ENCODE results near the gene PLAC9. TPM values are rescaled to one million over a fixed set of nuclear protein-coding genes. Genes with fewer than 3 reads are reported as not detected.
A peak's percentile ranks its signal among the peaks of the same experiment; 100 is the strongest.

Gene PLAC9
- total and polyA plus RNA-seq, 2 experiments from 2014 or later = 1.9 TPM; not detected in 1

GRCh38 chr10:80168162-80168511, 35.6 kb downstream of the PLAC9 start:
- no peaks in the 10 kb centered on the region for H3K36me3 ChIP-seq

GRCh38 chr10:80168679-80169380, 36.3 kb downstream of the PLAC9 start:
- DNase-seq (ENCODE audit: low read depth in 1 of 2, low spot score in 1 of 2) = no peak
- Histone ChIP-seq H3K4me1 (ENCODE audit: low read depth) (peaks cover 12% of the 10 kb centered on the region), H3K36me3 (no peaks in the 10 kb centered on the region), H3K4me3 (no peak overlapping the region), H3K9me3 (ENCODE audit: low read depth) (no peaks in the 10 kb centered on the region), H3K27ac (no peak overlapping the region), H3K27me3 (no peaks in the 10 kb centered on the region)
- peak; percentile 34 for TF ChIP-seq CTCF (IDR thresholded peaks at IDR 0.05; ENCODE audit: low read depth, low read length)

More at GRCh38 chr10:80168162-80168511, 35.6 kb downstream of the PLAC9 start:
- Histone ChIP-seq H3K9me3 (ENCODE audit: low read depth) (no peaks in the 10 kb centered on the region), H3K27ac (peak overlapping the region; percentile 39), H3K27me3 (no peaks in the 10 kb centered on the region), H3K4me1 (ENCODE audit: low read depth) (peaks cover 12% of the 10 kb centered on the region), H3K4me3 (no peak overlapping the region)
- DNase-seq (ENCODE audit: low read depth in 1 of 2, low spot score in 1 of 2) = no peak
- no peak for TF ChIP-seq CTCF (IDR thresholded peaks at IDR 0.05; ENCODE audit: low read depth, low read length)

- Histone ChIP-seq H3K4me1 (ENCODE audit: low read depth) (peaks cover 10% of the 10 kb centered on the region), H3K27ac (no peak overlapping the region), H3K4me3 (no peak overlapping the region), H3K27me3 (no peaks in the 10 kb centered on the region), H3K36me3 (no peaks in the 10 kb centered on the region), H3K9me3 (ENCODE audit: low read depth) (no peaks in the 10 kb centered on the region)
- no peak for TF ChIP-seq CTCF (IDR thresholded peaks at IDR 0.05; ENCODE audit: low read depth, low read length)
- DNase-seq (ENCODE audit: low read depth in 1 of 2, low spot score in 1 of 2) = no peak
These were observed 37.5 kb downstream of the PLAC9 start for GRCh38 chr10:80170026-80170425.

GRCh38 chr10:80170641-80171040, 38.1 kb downstream of the PLAC9 start:
- no peak overlapping the region for H3K27ac ChIP-seq
- no peaks in the 10 kb centered on the region for H3K9me3 ChIP-seq (ENCODE audit: low read depth)
- H3K27me3 ChIP-seq = no peaks in the 10 kb centered on the region
- no peak for TF ChIP-seq CTCF (IDR thresholded peaks at IDR 0.05; ENCODE audit: low read depth, low read length)
- H3K4me1 ChIP-seq (ENCODE audit: low read depth) = peaks cover 8% of the 10 kb centered on the region
- H3K4me3 ChIP-seq = no peak overlapping the region
- H3K36me3 ChIP-seq = no peaks in the 10 kb centered on the region
- DNase-seq (ENCODE audit: low read depth in 1 of 2, low spot score in 1 of 2) = no peak

GRCh38 chr10:80171248-80171660, 38.7 kb downstream of the PLAC9 start:
- no peak for TF ChIP-seq CTCF (IDR thresholded peaks at IDR 0.05; ENCODE audit: low read depth, low read length)
- H3K9me3 ChIP-seq (ENCODE audit: low read depth) = no peaks in the 10 kb centered on the region
- peaks cover 8% of the 10 kb centered on the region for H3K4me1 ChIP-seq (ENCODE audit: low read depth)
- H3K27ac ChIP-seq = no peak overlapping the region
- no peaks in the 10 kb centered on the region for H3K27me3 ChIP-seq
- no peak overlapping the region for H3K4me3 ChIP-seq
- no peak for DNase-seq (ENCODE audit: low read depth in 1 of 2, low spot score in 1 of 2)
- H3K36me3 ChIP-seq = no peaks in the 10 kb centered on the region

Measured in cardiac muscle cell (in vitro differentiated cells and primary cell).